Liver (tissue), 9 donors: ENCODE measurements around the gene TTLL5. TPM values are rescaled to one million over a fixed set of nuclear protein-coding genes. Genes with fewer than 3 reads are reported as not detected.

Experiments
- DNase-seq: peaks from one replicate; pipeline ENCODE4 v3.0.0-alpha.2; 2017; ENCODE audit warnings: low spot score
- H3K27ac ChIP-seq, 2 donors: one replicate each; pipeline ENCODE4 v1.7.0; 2013; ENCODE audit warnings: inconsistent platforms in 2 of 2, low read length in 2 of 2, control low read depth in 1 of 2, low read depth in 1 of 2, mild to moderate bottlenecking in 1 of 2
- H3K27me3 ChIP-seq, 4 donors: one replicate each; pipeline versions ENCODE4 v1.6.1 to v1.7.0; 2013; ENCODE audit warnings: low read length in 3 of 4, inconsistent platforms in 1 of 4, mild to moderate bottlenecking in 1 of 4, moderate library complexity in 1 of 4; ENCODE audit not compliant: control insufficient read depth in 4 of 4, insufficient read depth in 4 of 4
- H3K36me3 ChIP-seq, 4 donors: one replicate each; pipeline versions ENCODE4 v1.6.1 to v1.7.0; 2013; ENCODE audit warnings: low read length in 3 of 4, mild to moderate bottlenecking in 3 of 4, low read depth in 1 of 4, moderate library complexity in 1 of 4; ENCODE audit not compliant: control insufficient read depth in 4 of 4, insufficient read depth in 3 of 4
- H3K4me1 ChIP-seq, 4 donors: one replicate each; pipeline versions ENCODE4 v1.6.1 to v1.7.0; 2013; ENCODE audit warnings: low read length in 3 of 4, mild to moderate bottlenecking in 3 of 4, moderate library complexity in 1 of 4; ENCODE audit not compliant: control insufficient read depth in 4 of 4, insufficient read depth in 4 of 4
- H3K4me3 ChIP-seq, 3 donors: one replicate each; pipeline versions ENCODE4 v1.6.1 to v1.7.0; 2013; ENCODE audit warnings: low read length in 3 of 3, control low read depth in 1 of 3, low read depth in 1 of 3, mild to moderate bottlenecking in 1 of 3
- H3K9ac ChIP-seq, 2 donors: one replicate each; pipeline ENCODE4 v1.7.0; 2013; ENCODE audit warnings: low read length in 2 of 2, mild to moderate bottlenecking in 2 of 2, moderate library complexity in 2 of 2, control low read depth in 1 of 2, low read depth in 1 of 2
- H3K9me3 ChIP-seq, 4 donors: one replicate each; pipeline versions ENCODE4 v1.6.1 to v1.7.0; 2013; ENCODE audit warnings: low read length in 3 of 4; ENCODE audit not compliant: control insufficient read depth in 4 of 4
- EGR1 ChIP-seq, 2 donors: IDR thresholded peaks; 2 replicates each; pipeline ENCODE4 v1.6.1; 2016 to 2018; ENCODE audit warnings: antibody characterized with exemption in 2 of 2, low read depth in 2 of 2
- FOXA1 ChIP-seq: IDR thresholded peaks from 2 replicates; pipeline ENCODE4 v1.6.1; 2016; ENCODE audit warnings: antibody characterized with exemption
- FOXA2 ChIP-seq: IDR thresholded peaks from 2 replicates; pipeline ENCODE4 v1.6.1; 2016; ENCODE audit warnings: antibody characterized with exemption
- GABPA ChIP-seq, 2 donors: IDR thresholded peaks in 1 of 2; conservative IDR thresholded peaks in 1 of 2; 2 replicates each; pipeline ENCODE4 v1.6.1; 2016; ENCODE audit warnings: antibody characterized with exemption in 2 of 2, mild to moderate bottlenecking in 1 of 2, moderate library complexity in 1 of 2
- HNF4A ChIP-seq, 2 donors: conservative IDR thresholded peaks; 2 replicates each; pipeline ENCODE4 v1.6.1; 2016; ENCODE audit warnings: antibody characterized with exemption in 2 of 2, mild to moderate bottlenecking in 2 of 2
- HNF4G ChIP-seq: IDR thresholded peaks from 2 replicates; pipeline ENCODE4 v1.6.1; 2016; ENCODE audit warnings: antibody characterized with exemption
- JUND ChIP-seq, 2 donors: IDR thresholded peaks; 2 replicates each; pipeline ENCODE4 v1.6.1; 2016; ENCODE audit warnings: antibody characterized with exemption in 2 of 2
- MAX ChIP-seq: IDR thresholded peaks from 2 replicates; pipeline ENCODE4 v1.6.1; 2016; ENCODE audit warnings: antibody characterized with exemption
- NR2F2 ChIP-seq: IDR thresholded peaks from 2 replicates; pipeline ENCODE4 v1.6.1; 2016; ENCODE audit warnings: antibody characterized with exemption
- RAD21 ChIP-seq, 2 donors: IDR thresholded peaks; 2 replicates each; pipeline ENCODE4 v1.6.1; 2016; ENCODE audit warnings: antibody characterized with exemption in 2 of 2, mild to moderate bottlenecking in 2 of 2
- RXRA ChIP-seq, 2 donors: IDR thresholded peaks; 2 replicates each; pipeline ENCODE4 v1.6.1; 2017 to 2018; ENCODE audit warnings: antibody characterized with exemption in 2 of 2, mild to moderate bottlenecking in 1 of 2
- SP1 ChIP-seq: IDR thresholded peaks from 2 replicates; pipeline ENCODE4 v1.6.1; 2018; ENCODE audit warnings: antibody characterized with exemption, mild to moderate bottlenecking
- TAF1 ChIP-seq: conservative IDR thresholded peaks from 2 replicates; pipeline ENCODE4 v1.6.1; 2016; ENCODE audit warnings: antibody characterized with exemption, mild to moderate bottlenecking
- YY1 ChIP-seq: IDR thresholded peaks from 2 replicates; pipeline ENCODE4 v1.6.1; 2016; ENCODE audit warnings: antibody characterized with exemption, mild to moderate bottlenecking
- WGBS: extraction: QIAGEN DNeasy Blood & Tissue Kit; methylation state at CpG from one replicate; pipeline ENCODE4 v1.1.7; 2013; 5-methylcytosine and 5-hydroxymethylcytosine counted together
- polyA plus RNA-seq, 2 donors: library from polyadenylated mRNA; stranded (reverse) in 1 of 2; unstranded in 1 of 2; fragments of 200-250 nt in 1 of 2; fragments of >200 nt in 1 of 2; fragmentation: Nextera tagmentation in 1 of 2; extraction: Ambion mirVana in 1 of 2; gene quantifications; one replicate each; pipeline versions ENCODE4 v1.2.1 to v1.2.3, GENCODE V29; 2013 to 2015
- total RNA-seq, 2 donors: library from RNA; depleted of rRNA; stranded (reverse); fragments of >200 nt; gene quantifications; one replicate each; pipeline ENCODE4 v1.2.3, GENCODE V29; 2014
- TF ChIP-seq, protein P1 (sequence below): fragments of 150-350 bp; IDR thresholded peaks from 2 replicates; pipeline ENCODE4 v1.5.1; 2017; ENCODE audit warnings: improper control_type of control experiment, low read depth, low read length; ENCODE audit not compliant: missing input control
- TF ChIP-seq, protein P2 (sequence below): IDR thresholded peaks from 2 replicates; pipeline ENCODE4 v1.6.1; 2016; ENCODE audit warnings: antibody characterized with exemption, mild to moderate bottlenecking
- TF ChIP-seq, protein P3 (sequence below): IDR thresholded peaks from 2 replicates; pipeline ENCODE4 v1.6.1; 2016; ENCODE audit warnings: antibody characterized with exemption
- TF ChIP-seq, protein P4 (sequence below): IDR thresholded peaks from 2 replicates; pipeline ENCODE4 v1.6.1; 2016; ENCODE audit warnings: antibody characterized with exemption
- donor health status: healthy.
- donor health status: healthy.
- donor health status: healthy.
- donor health status: healthy.
- donor health status: healthy.

Gene TTLL5
- total and polyA plus RNA-seq, 4 donors: 4.3 to 14.2 (median 9.8) TPM

DNA sequence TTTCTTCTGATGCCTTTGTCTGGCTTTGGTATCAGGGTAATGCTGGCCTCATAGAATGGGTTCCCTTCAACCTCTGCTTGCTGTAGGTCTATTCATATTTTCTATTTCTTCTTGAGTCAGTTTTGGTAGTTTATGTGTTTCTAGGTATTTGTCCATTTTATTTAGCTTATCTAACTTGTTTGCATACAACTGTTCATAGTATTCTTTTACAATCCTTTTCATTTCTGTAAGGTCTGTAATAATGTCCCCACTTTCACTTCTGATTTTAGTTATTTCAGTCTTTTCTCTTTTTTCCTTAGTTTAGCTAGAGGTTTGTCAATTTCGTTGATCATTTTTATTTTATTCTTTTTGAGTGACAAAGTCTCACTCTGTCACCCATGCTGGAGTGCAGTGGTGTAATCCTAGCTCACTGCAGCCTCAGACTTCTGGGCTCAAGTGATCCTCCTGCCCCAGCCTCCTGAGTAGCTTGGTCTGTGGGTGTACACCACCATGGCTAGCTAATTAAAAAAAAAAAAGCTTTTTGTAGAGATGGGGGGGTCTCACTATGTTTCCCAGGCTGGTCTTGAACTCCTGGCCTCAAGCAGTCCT lies 11.7 kb downstream of the TTLL5 start:
- TF ChIP-seq, protein P1, sequence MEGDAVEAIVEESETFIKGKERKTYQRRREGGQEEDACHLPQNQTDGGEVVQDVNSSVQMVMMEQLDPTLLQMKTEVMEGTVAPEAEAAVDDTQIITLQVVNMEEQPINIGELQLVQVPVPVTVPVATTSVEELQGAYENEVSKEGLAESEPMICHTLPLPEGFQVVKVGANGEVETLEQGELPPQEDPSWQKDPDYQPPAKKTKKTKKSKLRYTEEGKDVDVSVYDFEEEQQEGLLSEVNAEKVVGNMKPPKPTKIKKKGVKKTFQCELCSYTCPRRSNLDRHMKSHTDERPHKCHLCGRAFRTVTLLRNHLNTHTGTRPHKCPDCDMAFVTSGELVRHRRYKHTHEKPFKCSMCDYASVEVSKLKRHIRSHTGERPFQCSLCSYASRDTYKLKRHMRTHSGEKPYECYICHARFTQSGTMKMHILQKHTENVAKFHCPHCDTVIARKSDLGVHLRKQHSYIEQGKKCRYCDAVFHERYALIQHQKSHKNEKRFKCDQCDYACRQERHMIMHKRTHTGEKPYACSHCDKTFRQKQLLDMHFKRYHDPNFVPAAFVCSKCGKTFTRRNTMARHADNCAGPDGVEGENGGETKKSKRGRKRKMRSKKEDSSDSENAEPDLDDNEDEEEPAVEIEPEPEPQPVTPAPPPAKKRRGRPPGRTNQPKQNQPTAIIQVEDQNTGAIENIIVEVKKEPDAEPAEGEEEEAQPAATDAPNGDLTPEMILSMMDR: no peak
- TF ChIP-seq, protein P2, sequence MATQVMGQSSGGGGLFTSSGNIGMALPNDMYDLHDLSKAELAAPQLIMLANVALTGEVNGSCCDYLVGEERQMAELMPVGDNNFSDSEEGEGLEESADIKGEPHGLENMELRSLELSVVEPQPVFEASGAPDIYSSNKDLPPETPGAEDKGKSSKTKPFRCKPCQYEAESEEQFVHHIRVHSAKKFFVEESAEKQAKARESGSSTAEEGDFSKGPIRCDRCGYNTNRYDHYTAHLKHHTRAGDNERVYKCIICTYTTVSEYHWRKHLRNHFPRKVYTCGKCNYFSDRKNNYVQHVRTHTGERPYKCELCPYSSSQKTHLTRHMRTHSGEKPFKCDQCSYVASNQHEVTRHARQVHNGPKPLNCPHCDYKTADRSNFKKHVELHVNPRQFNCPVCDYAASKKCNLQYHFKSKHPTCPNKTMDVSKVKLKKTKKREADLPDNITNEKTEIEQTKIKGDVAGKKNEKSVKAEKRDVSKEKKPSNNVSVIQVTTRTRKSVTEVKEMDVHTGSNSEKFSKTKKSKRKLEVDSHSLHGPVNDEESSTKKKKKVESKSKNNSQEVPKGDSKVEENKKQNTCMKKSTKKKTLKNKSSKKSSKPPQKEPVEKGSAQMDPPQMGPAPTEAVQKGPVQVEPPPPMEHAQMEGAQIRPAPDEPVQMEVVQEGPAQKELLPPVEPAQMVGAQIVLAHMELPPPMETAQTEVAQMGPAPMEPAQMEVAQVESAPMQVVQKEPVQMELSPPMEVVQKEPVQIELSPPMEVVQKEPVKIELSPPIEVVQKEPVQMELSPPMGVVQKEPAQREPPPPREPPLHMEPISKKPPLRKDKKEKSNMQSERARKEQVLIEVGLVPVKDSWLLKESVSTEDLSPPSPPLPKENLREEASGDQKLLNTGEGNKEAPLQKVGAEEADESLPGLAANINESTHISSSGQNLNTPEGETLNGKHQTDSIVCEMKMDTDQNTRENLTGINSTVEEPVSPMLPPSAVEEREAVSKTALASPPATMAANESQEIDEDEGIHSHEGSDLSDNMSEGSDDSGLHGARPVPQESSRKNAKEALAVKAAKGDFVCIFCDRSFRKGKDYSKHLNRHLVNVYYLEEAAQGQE: no peak
- TF ChIP-seq EGR1 (IDR thresholded peaks at IDR 0.05; ENCODE audit: low read depth in 2 of 2) (no peak), RXRA (IDR thresholded peaks at IDR 0.05) (no peak), GABPA (IDR thresholded peaks at IDR 0.05 in 1 of 2, conservative IDR thresholded peaks at IDR 0.05 in 1 of 2) (no peak), FOXA2 (no peak), TAF1 (no peak), NR2F2 (no peak), JUND (IDR thresholded peaks at IDR 0.05) (no peak), SP1 (no peak), HNF4G (no peak), RAD21 (IDR thresholded peaks at IDR 0.05) (no peak), YY1 (no peak), HNF4A (conservative IDR thresholded peaks at IDR 0.05) (no peak), FOXA1 (no peak), MAX (no peak)
- TF ChIP-seq, protein P3, sequence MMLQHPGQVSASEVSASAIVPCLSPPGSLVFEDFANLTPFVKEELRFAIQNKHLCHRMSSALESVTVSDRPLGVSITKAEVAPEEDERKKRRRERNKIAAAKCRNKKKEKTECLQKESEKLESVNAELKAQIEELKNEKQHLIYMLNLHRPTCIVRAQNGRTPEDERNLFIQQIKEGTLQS: no peak
- TF ChIP-seq, protein P4, sequence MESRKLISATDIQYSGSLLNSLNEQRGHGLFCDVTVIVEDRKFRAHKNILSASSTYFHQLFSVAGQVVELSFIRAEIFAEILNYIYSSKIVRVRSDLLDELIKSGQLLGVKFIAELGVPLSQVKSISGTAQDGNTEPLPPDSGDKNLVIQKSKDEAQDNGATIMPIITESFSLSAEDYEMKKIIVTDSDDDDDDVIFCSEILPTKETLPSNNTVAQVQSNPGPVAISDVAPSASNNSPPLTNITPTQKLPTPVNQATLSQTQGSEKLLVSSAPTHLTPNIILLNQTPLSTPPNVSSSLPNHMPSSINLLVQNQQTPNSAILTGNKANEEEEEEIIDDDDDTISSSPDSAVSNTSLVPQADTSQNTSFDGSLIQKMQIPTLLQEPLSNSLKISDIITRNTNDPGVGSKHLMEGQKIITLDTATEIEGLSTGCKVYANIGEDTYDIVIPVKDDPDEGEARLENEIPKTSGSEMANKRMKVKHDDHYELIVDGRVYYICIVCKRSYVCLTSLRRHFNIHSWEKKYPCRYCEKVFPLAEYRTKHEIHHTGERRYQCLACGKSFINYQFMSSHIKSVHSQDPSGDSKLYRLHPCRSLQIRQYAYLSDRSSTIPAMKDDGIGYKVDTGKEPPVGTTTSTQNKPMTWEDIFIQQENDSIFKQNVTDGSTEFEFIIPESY: no peak
- H3K9ac ChIP-seq: no peak overlapping the region
- H3K27me3 ChIP-seq: no peaks in the 10 kb centered on the region
- DNase-seq: no peak
- H3K4me1 ChIP-seq: no peaks in the 10 kb centered on the region
- no peaks in the 10 kb centered on the region for H3K9me3 ChIP-seq
- peaks cover 0 to 18% (median 15%) of the 10 kb centered on the region in 4 donors for H3K36me3 ChIP-seq
- no peak overlapping the region for H3K27ac ChIP-seq
- WGBS: 94% methylated on average over 1 of the region's 1 CpG
- H3K4me3 ChIP-seq: no peak overlapping the region
